ENCODE measurements around the gene SMS.

Gene SMS

GRCh38 chrX:21907260-21907659 is 33.2 kb upstream of the SMS start:
- H2AFZ ChIP-seq (ENCODE audit: low read length), result no peak overlapping the region
- no peaks in the 10 kb centered on the region for H3K4me1 ChIP-seq (ENCODE audit: low read length)

DNA sequence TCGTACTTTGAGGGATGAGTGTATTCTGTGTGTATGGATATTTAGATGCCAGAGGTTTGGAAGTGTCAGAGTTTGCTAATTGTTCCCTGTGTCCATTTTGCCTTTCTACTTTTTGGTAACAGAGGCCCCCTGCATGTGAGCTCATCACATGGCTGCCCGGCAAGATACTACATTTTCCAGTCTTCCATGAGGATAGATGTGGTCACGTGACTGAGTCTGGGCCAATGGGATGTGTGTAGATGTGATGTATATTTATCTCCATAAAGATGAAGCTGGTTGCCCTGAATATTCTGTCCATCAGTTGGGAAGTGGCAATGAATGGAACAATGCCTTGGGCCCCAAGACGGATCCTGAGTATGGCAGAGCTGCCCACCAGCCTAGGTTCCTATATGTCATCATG is 29.0 kb upstream of the SMS start:
- no peak overlapping the region for H2AFZ ChIP-seq (ENCODE audit: low read length)

More at GRCh38 chrX:21907260-21907659, 33.2 kb upstream of the SMS start:
- no peaks in the 10 kb centered on the region for H4K20me1 ChIP-seq (ENCODE audit: insufficient read depth, low read length)
- no peak overlapping the region for H3K4me3 ChIP-seq (ENCODE audit: low read length)
- H3K4me2 ChIP-seq (ENCODE audit: low read depth, low read length), result no peak overlapping the region
- H3F3A ChIP-seq (ENCODE audit: insufficient read depth, low read length), result no peaks in the 10 kb centered on the region
- H3K9me3 ChIP-seq (replicated peaks; ENCODE audit: insufficient read depth, low read length), result no peaks in the 10 kb centered on the region
- DNase-seq, result no peak
- H3K27ac ChIP-seq (ENCODE audit: low read length), result no peak overlapping the region
- no peaks in the 10 kb centered on the region for H3K36me3 ChIP-seq (replicated peaks; ENCODE audit: insufficient read depth, low read length)
- H3K9ac ChIP-seq (ENCODE audit: low read length), result no peak overlapping the region
- no peaks in the 10 kb centered on the region for H3K9me2 ChIP-seq (replicated peaks; ENCODE audit: insufficient read depth, low read length)
- no peaks in the 10 kb centered on the region for H3K79me2 ChIP-seq (ENCODE audit: low read length)
- H3K27me3 ChIP-seq (replicated peaks; ENCODE audit: insufficient read depth, low read length), result no peaks in the 10 kb centered on the region
- no peak for TF ChIP-seq EZH2 (optimal IDR thresholded peaks at IDR 0.05; ENCODE audit: low read depth, low read length)
- TF ChIP-seq EZH2phosphoT487 (IDR thresholded peaks at IDR 0.05; ENCODE audit: low read length), result no peak
- TF ChIP-seq CTCF (IDR thresholded peaks at IDR 0.05; ENCODE audit: low read length), result no peak

GRCh38 chrX:21912220-21912619 is 28.3 kb upstream of the SMS start:
- Histone ChIP-seq H3K9me3 (replicated peaks; ENCODE audit: insufficient read depth, low read length) (no peaks in the 10 kb centered on the region), H4K20me1 (ENCODE audit: insufficient read depth, low read length) (no peaks in the 10 kb centered on the region), H3K27ac (ENCODE audit: low read length) (no peak overlapping the region), H3K4me1 (ENCODE audit: low read length) (no peaks in the 10 kb centered on the region), H3K4me3 (ENCODE audit: low read length) (no peak overlapping the region), H3K36me3 (replicated peaks; ENCODE audit: insufficient read depth, low read length) (no peaks in the 10 kb centered on the region), H3K9ac (ENCODE audit: low read length) (no peak overlapping the region), H3K79me2 (ENCODE audit: low read length) (no peaks in the 10 kb centered on the region), H3K4me2 (ENCODE audit: low read depth, low read length) (no peak overlapping the region), H3K27me3 (replicated peaks; ENCODE audit: insufficient read depth, low read length) (no peaks in the 10 kb centered on the region), H2AFZ (ENCODE audit: low read length) (no peak overlapping the region), H3K9me2 (replicated peaks; ENCODE audit: insufficient read depth, low read length) (no peaks in the 10 kb centered on the region), H3F3A (ENCODE audit: insufficient read depth, low read length) (no peaks in the 10 kb centered on the region)
- no peak for TF ChIP-seq EZH2 (optimal IDR thresholded peaks at IDR 0.05; ENCODE audit: low read depth, low read length)
- no peak for TF ChIP-seq EZH2phosphoT487 (IDR thresholded peaks at IDR 0.05; ENCODE audit: low read length)
- no peak for TF ChIP-seq CTCF (IDR thresholded peaks at IDR 0.05; ENCODE audit: low read length)
- DNase-seq, result no peak

More for the DNA sequence above, 29.0 kb upstream of the SMS start:
- Histone ChIP-seq H3K4me3 (ENCODE audit: low read length) (no peak overlapping the region), H3K4me1 (ENCODE audit: low read length) (no peaks in the 10 kb centered on the region), H3K79me2 (ENCODE audit: low read length) (no peaks in the 10 kb centered on the region), H3K4me2 (ENCODE audit: low read depth, low read length) (no peak overlapping the region), H3K9ac (ENCODE audit: low read length) (no peak overlapping the region), H3F3A (ENCODE audit: insufficient read depth, low read length) (no peaks in the 10 kb centered on the region), H3K36me3 (replicated peaks; ENCODE audit: insufficient read depth, low read length) (no peaks in the 10 kb centered on the region), H4K20me1 (ENCODE audit: insufficient read depth, low read length) (no peaks in the 10 kb centered on the region), H3K27ac (ENCODE audit: low read length) (no peak overlapping the region), H3K27me3 (replicated peaks; ENCODE audit: insufficient read depth, low read length) (no peaks in the 10 kb centered on the region), H3K9me3 (replicated peaks; ENCODE audit: insufficient read depth, low read length) (no peaks in the 10 kb centered on the region), H3K9me2 (replicated peaks; ENCODE audit: insufficient read depth, low read length) (no peaks in the 10 kb centered on the region)
- TF ChIP-seq CTCF (IDR thresholded peaks at IDR 0.05; ENCODE audit: low read length) (no peak), EZH2phosphoT487 (IDR thresholded peaks at IDR 0.05; ENCODE audit: low read length) (no peak), EZH2 (optimal IDR thresholded peaks at IDR 0.05; ENCODE audit: low read depth, low read length) (no peak)
- DNase-seq, result no peak
